Right lobe of liver (tissue), 6 donors: ENCODE data around the gene TOX3. TPM values are rescaled to one million over a fixed set of nuclear protein-coding genes. Genes with fewer than 3 reads are reported as not detected.

ENCODE experiments used
- ATAC-seq, 4 donors: fragments of 200-7000 bp; cut with Tn5 transposase; one replicate each; pipeline ENCODE4 v1.9.1; 2020; ENCODE audit warnings: mild to moderate bottlenecking in 4 of 4, moderate library complexity in 4 of 4
- DNase-seq, 3 donors: peaks; one replicate each; pipeline ENCODE4 v3.0.0-alpha.2; 2020
- H3K27ac ChIP-seq, 3 donors: fragments of 200-600 bp; one replicate each; pipeline ENCODE4 v1.8.0; 2022
- H3K27me3 ChIP-seq, 2 donors: fragments of 200-600 bp; one replicate each; pipeline ENCODE4 v1.8.0; 2022
- H3K36me3 ChIP-seq, 4 donors: fragments of 200-600 bp; sonication (generic) in 1 of 4; one replicate each; pipeline versions ENCODE4 v1.5.1 to v1.8.0; 2017 to 2022; ENCODE audit warnings: control low read depth in 1 of 4
- H3K4me1 ChIP-seq, 4 donors: fragments of 200-600 bp; sonication (generic) in 1 of 4; one replicate each; pipeline versions ENCODE4 v1.5.1 to v1.8.0; 2017 to 2022; ENCODE audit warnings: control low read depth in 1 of 4
- H3K4me3 ChIP-seq, 3 donors: fragments of 200-600 bp; one replicate each; pipeline ENCODE4 v1.8.0; 2022
- H3K9me3 ChIP-seq, 4 donors: fragments of 200-600 bp; sonication (generic) in 1 of 4; one replicate each; pipeline versions ENCODE4 v1.5.1 to v1.8.0; 2017 to 2022; ENCODE audit warnings: control low read depth in 1 of 4
- CTCF ChIP-seq, 4 donors: fragments of 200-600 bp in 3 of 4; fragments of 450-650 bp in 1 of 4; IDR thresholded peaks; one replicate each; pipeline versions ENCODE4 v1.5.1 to v1.8.0; 2016 to 2022; ENCODE audit warnings: antibody characterized with exemption in 4 of 4, mild to moderate bottlenecking in 2 of 4
- POLR2A ChIP-seq: fragments of 450-650 bp; IDR thresholded peaks from one replicate; pipeline ENCODE4 v1.6.1; 2017; ENCODE audit warnings: antibody characterized with exemption, mild to moderate bottlenecking
- WGBS: methylation state at CpG from one replicate; pipeline ENCODE4 v1.1.6; 2018; ENCODE audit warnings: low coverage, low lambda C conversion rate; ENCODE audit not compliant: insufficient coverage; ENCODE audit errors: missing lambda C conversion rate; 5-methylcytosine and 5-hydroxymethylcytosine counted together
- intact Hi-C, 2 donors: fragments of 100-400 bp; cut with DNase I; formaldehyde crosslinking; loops; one replicate each; pipeline versions ENCODE4 v1.11.2 to v1.14.1; 2022
- long read RNA-seq: library from polyadenylated mRNA; unstranded; transcript quantifications from one replicate; pipeline ENCODE4 v2.0.0, GENCODE V29; 2019
- total RNA-seq, 6 experiments: library from RNA; depleted of rRNA in 2 of 6; stranded (reverse); fragments of >200 nt in 2 of 6; fragmentation: NEBNext Ultra II Directional in 3 of 6; extraction: Animal tissue kit (Norgen Biotek cat#: 25700) in 3 of 6; gene quantifications; one replicate each; pipeline versions ENCODE4 v1.1.0 to v1.2.4, GENCODE V29; 2016 to 2023
- donor health status: DM: no; HTN: yes; CAD: no.
- donor health status: DM: no; HTN: no; CAD: no.
- donor health status: DM: no; HTN: no; CAD: no.
- donor health status: DM: no; HTN: yes; CAD: no.
- donor health status: DM: no; HTN: yes; CAD: no.

The TOX3 gene
- total RNA-seq = 1 to 10 TPM in 5 of 6 experiments, under 1 TPM in 1; 0.92 to 5.8 (median 3.6) TPM
- long read RNA-seq = 0 reads

GRCh38 chr16:52547004-52547833, at the start of gene TOX3:
Gene TOX3 (minus strand): TSS chr16:52547143. CDS start chr16:52546723, 420 bp downstream.
- TF ChIP-seq CTCF (IDR thresholded peaks at IDR 0.05) (no peak), POLR2A (no peak)
- H3K9me3 ChIP-seq = no peaks in the 10 kb centered on the region
- H3K4me1 ChIP-seq = peaks cover 0 to 6% (median under 1%) of the 10 kb centered on the region in 4 donors
- 14% methylated on average over 23 of the region's 83 CpGs for WGBS
- H3K27ac ChIP-seq = peak within 1 kb of the TSS; percentile 54 to 72 (median 56)
- H3K27me3 ChIP-seq = no peaks in the 10 kb centered on the region
- intact Hi-C loops = no loop called here
- H3K4me3 ChIP-seq = peak within 1 kb of the TSS; percentile 53 to 67 (median 66)
- no peaks in the 10 kb centered on the region for H3K36me3 ChIP-seq
- DNase-seq (peak; percentile 55 to 78 (median 67)), ATAC-seq (peak; percentile 67 to 78 (median 74))

- 17% methylated on average over 1 of the region's 2 CpGs for WGBS
- no peaks in the 10 kb centered on the region for H3K36me3 ChIP-seq
- intact Hi-C loops = no loop called here
- DNase-seq (no peak), ATAC-seq (peak in 1 of 4 donors; percentile 23)
- no peaks in the 10 kb centered on the region for H3K27me3 ChIP-seq
- TF ChIP-seq CTCF (IDR thresholded peaks at IDR 0.05) = no peak
- TF ChIP-seq POLR2A = no peak
- H3K27ac ChIP-seq = no peak overlapping the region
- no peaks in the 10 kb centered on the region for H3K9me3 ChIP-seq
- H3K4me3 ChIP-seq = no peak overlapping the region
- H3K4me1 ChIP-seq = no peaks in the 10 kb centered on the region
These were observed 45.8 kb upstream of the TOX3 start for GRCh38 chr16:52592778-52593177.

GRCh38 chr16:52591934-52592592, 45.1 kb upstream of the TOX3 start:
- ATAC-seq = no peak
- intact Hi-C loops = no loop called here

GRCh38 chr16:52591471-52591870, 44.5 kb upstream of the TOX3 start:
- Histone ChIP-seq H3K36me3 (no peaks in the 10 kb centered on the region), H3K4me1 (no peaks in the 10 kb centered on the region), H3K27me3 (no peaks in the 10 kb centered on the region), H3K9me3 (no peaks in the 10 kb centered on the region), H3K27ac (no peak overlapping the region), H3K4me3 (no peak overlapping the region)
- intact Hi-C loops = no loop called here
- no peak for ATAC-seq
- TF ChIP-seq CTCF (IDR thresholded peaks at IDR 0.05) (no peak), POLR2A (no peak)
- 70% methylated on average over 5 of the region's 5 CpGs for WGBS
- no peak for DNase-seq

More at GRCh38 chr16:52591934-52592592, 45.1 kb upstream of the TOX3 start:
- Histone ChIP-seq H3K4me3 (no peak overlapping the region), H3K9me3 (no peaks in the 10 kb centered on the region), H3K27ac (no peak overlapping the region), H3K4me1 (no peaks in the 10 kb centered on the region), H3K36me3 (no peaks in the 10 kb centered on the region), H3K27me3 (no peaks in the 10 kb centered on the region)
- TF ChIP-seq CTCF (IDR thresholded peaks at IDR 0.05) (no peak), POLR2A (no peak)
- 41% methylated on average over 5 of the region's 5 CpGs for WGBS
- DNase-seq = no peak
